ENCODE results near the gene RBL1.

DNA sequence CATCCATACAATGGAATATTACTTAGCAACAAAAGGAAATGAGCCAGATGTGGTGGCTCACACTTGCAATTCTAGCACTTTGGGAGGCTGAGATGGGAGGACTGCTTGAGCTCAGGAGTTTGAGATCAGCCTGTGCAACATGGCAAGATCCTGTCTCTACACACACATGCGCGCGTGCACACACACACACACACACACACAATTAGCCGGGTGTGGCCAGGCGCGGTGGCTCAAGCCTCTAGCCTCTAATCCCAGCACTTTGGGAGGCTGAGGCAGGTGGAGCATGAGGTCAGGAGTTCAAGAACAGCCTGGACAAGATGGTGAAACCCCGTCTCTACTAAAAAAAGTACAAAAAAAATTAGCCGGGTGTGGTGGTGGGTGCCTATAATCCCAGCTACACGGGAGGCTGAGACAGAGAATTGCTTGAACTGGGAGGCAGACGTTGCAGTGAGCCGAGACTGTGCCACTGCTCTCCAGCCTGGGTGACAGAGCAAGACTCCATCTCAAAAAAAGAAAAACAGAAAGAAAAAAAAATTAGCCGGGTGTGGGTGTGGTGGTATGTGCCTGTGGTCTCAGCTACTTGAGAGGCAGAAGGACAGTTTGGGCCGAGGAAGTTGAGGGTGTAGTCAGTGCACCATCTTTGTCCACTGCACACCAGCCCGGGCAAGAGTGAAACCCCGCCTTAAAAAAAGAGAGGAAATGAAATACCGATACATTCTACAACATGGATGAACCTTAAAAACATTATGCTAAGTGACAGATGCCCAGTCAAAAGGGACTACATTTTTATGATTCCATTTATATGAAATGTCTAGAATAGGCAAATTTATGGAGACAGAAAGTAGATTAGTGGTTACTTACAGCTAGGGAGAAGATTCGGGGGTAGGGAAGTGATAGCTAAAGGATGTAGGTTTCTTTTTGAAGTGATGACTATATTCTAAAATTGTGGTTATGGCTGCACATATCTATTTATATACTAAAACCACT, 52.5 kb downstream of the RBL1 start:
- TF ChIP-seq ESRRA (IDR thresholded peaks at IDR 0.05; ENCODE audit: low read length), result no peak
- TF ChIP-seq, protein P1, sequence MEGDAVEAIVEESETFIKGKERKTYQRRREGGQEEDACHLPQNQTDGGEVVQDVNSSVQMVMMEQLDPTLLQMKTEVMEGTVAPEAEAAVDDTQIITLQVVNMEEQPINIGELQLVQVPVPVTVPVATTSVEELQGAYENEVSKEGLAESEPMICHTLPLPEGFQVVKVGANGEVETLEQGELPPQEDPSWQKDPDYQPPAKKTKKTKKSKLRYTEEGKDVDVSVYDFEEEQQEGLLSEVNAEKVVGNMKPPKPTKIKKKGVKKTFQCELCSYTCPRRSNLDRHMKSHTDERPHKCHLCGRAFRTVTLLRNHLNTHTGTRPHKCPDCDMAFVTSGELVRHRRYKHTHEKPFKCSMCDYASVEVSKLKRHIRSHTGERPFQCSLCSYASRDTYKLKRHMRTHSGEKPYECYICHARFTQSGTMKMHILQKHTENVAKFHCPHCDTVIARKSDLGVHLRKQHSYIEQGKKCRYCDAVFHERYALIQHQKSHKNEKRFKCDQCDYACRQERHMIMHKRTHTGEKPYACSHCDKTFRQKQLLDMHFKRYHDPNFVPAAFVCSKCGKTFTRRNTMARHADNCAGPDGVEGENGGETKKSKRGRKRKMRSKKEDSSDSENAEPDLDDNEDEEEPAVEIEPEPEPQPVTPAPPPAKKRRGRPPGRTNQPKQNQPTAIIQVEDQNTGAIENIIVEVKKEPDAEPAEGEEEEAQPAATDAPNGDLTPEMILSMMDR (IDR thresholded peaks at IDR 0.05 in 2 of 3, conservative IDR thresholded peaks at IDR 0.05 in 1 of 3; ENCODE audit: control insufficient read depth in 2 of 3, extremely low read depth in 1 of 3, insufficient read depth in 1 of 3, low read depth in 3 of 3, low read length in 3 of 3), result no peak
- no peak for TF ChIP-seq TAF1 (IDR thresholded peaks at IDR 0.05; ENCODE audit: borderline replicate concordance, low read depth, low read length)
- TF ChIP-seq YY1 (IDR thresholded peaks at IDR 0.05; ENCODE audit: low read depth, low read length), result peak; percentile 87
- 0 out of 2 replicates have a peak, but pooled peaks have one; percentile 17 for TF ChIP-seq POLR2A (IDR thresholded peaks at IDR 0.05; ENCODE audit: low read depth, low read length)
- no peak for TF ChIP-seq RFX5 (IDR thresholded peaks at IDR 0.05; ENCODE audit: low read depth, low read length)
- 0 out of 3 replicates have a peak, but pooled peaks of 1 of the 2 experiments have one; percentile 21 for TF ChIP-seq EGR1 (IDR thresholded peaks at IDR 0.05; ENCODE audit: borderline replicate concordance in 1 of 2, low read depth in 2 of 2, low read length in 2 of 2)
- no peak for TF ChIP-seq ZSCAN29 (IDR thresholded peaks at IDR 0.05)
- TF ChIP-seq TBL1XR1 (IDR thresholded peaks at IDR 0.05; ENCODE audit: low read depth, low read length), result no peak
- TF ChIP-seq TARDBP (IDR thresholded peaks at IDR 0.05; ENCODE audit: borderline replicate concordance), result no peak
- TF ChIP-seq MEF2A (IDR thresholded peaks at IDR 0.05; ENCODE audit: insufficient read depth, low read depth, low read length), result peak; percentile 92
- no peak for TF ChIP-seq ASH2L (IDR thresholded peaks at IDR 0.05; ENCODE audit: borderline replicate concordance, low read depth)
- TF ChIP-seq JUNB (IDR thresholded peaks at IDR 0.05), result peak; percentile 65
- no peak for TF ChIP-seq PAX8 (IDR thresholded peaks at IDR 0.05)
